ENCODE measurements around the gene RORC.

RORC gene

GRCh38 chr1:151790940-151791651 lies 40.5 kb downstream of the RORC start:
- TF ChIP-seq GATA3 (IDR thresholded peaks at IDR 0.05; ENCODE audit: low read depth, low read length) (no peak), GATA2 (IDR thresholded peaks at IDR 0.05; ENCODE audit: low read depth, low read length) (no peak)

GRCh38 chr1:151790071-151790939 lies 41.3 kb downstream of the RORC start, which contains the start of gene TDRKH:
TDRKH (minus strand) TSS chr1:151790500; CDS start chr1:151783022, 7,478 bp downstream.
- TF ChIP-seq GATA3 (IDR thresholded peaks at IDR 0.05; ENCODE audit: low read depth, low read length) (no peak), GATA2 (IDR thresholded peaks at IDR 0.05; ENCODE audit: low read depth, low read length) (peak; percentile 61)

GRCh38 chr1:151787689-151788088 lies 43.9 kb downstream of the RORC start:
- TF ChIP-seq GATA2 (IDR thresholded peaks at IDR 0.05; ENCODE audit: low read depth, low read length) (no peak), GATA3 (IDR thresholded peaks at IDR 0.05; ENCODE audit: low read depth, low read length) (no peak)

- TF ChIP-seq GATA3 (IDR thresholded peaks at IDR 0.05; ENCODE audit: low read depth, low read length) (no peak), GATA2 (IDR thresholded peaks at IDR 0.05; ENCODE audit: low read depth, low read length) (no peak)
Measured at GRCh38 chr1:151783796-151784195, 47.8 kb downstream of the RORC start.

GRCh38 chr1:151782741-151783140 lies 48.9 kb downstream of the RORC start:
- TF ChIP-seq GATA2 (IDR thresholded peaks at IDR 0.05; ENCODE audit: low read depth, low read length) (no peak), GATA3 (IDR thresholded peaks at IDR 0.05; ENCODE audit: low read depth, low read length) (no peak)

GRCh38 chr1:151779852-151780251 lies 51.8 kb downstream of the RORC start:
- TF ChIP-seq GATA2 (IDR thresholded peaks at IDR 0.05; ENCODE audit: low read depth, low read length) (no peak), GATA3 (IDR thresholded peaks at IDR 0.05; ENCODE audit: low read depth, low read length) (no peak)

- TF ChIP-seq GATA2 (IDR thresholded peaks at IDR 0.05; ENCODE audit: low read depth, low read length), result no peak
- TF ChIP-seq GATA3 (IDR thresholded peaks at IDR 0.05; ENCODE audit: low read depth, low read length), result no peak
Measured at GRCh38 chr1:151777317-151777716, 54.3 kb downstream of the RORC start.

- TF ChIP-seq GATA2 (IDR thresholded peaks at IDR 0.05; ENCODE audit: low read depth, low read length) (no peak), GATA3 (IDR thresholded peaks at IDR 0.05; ENCODE audit: low read depth, low read length) (no peak)
Measured at GRCh38 chr1:151776665-151777062, 54.9 kb downstream of the RORC start.

GRCh38 chr1:151775894-151776664 lies 55.5 kb downstream of the RORC start:
- TF ChIP-seq GATA3 (IDR thresholded peaks at IDR 0.05; ENCODE audit: low read depth, low read length) (no peak), GATA2 (IDR thresholded peaks at IDR 0.05; ENCODE audit: low read depth, low read length) (no peak)

GRCh38 chr1:151774256-151774922 lies 57.2 kb downstream of the RORC start:
- TF ChIP-seq GATA2 (IDR thresholded peaks at IDR 0.05; ENCODE audit: low read depth, low read length), result no peak
- no peak for TF ChIP-seq GATA3 (IDR thresholded peaks at IDR 0.05; ENCODE audit: low read depth, low read length)

GRCh38 chr1:151773702-151774101 lies 57.9 kb downstream of the RORC start:
- TF ChIP-seq GATA2 (IDR thresholded peaks at IDR 0.05; ENCODE audit: low read depth, low read length) (no peak), GATA3 (IDR thresholded peaks at IDR 0.05; ENCODE audit: low read depth, low read length) (no peak)

GRCh38 chr1:151763990-151764389 lies 67.6 kb downstream of the RORC start:
- no peak for TF ChIP-seq GATA2 (IDR thresholded peaks at IDR 0.05; ENCODE audit: low read depth, low read length)
- no peak for TF ChIP-seq GATA3 (IDR thresholded peaks at IDR 0.05; ENCODE audit: low read depth, low read length)

Measured in SH-SY5Y (cell line).